HCT116 (cell line): ENCODE measurements around the gene GALNT15. TPM values are rescaled to one million over a fixed set of nuclear protein-coding genes. Genes with fewer than 3 reads are reported as not detected.

ENCODE experiments used
- ATAC-seq: fragments of 200-7000 bp; cut with Tn5 transposase; 2 replicates; pipeline ENCODE4 v1.9.1; 2020; ENCODE audit warnings: mild to moderate bottlenecking, moderate library complexity
- BruUV-seq: library from RNA; stranded (reverse); fragments of 400-500 nt; replicated peaks from 2 replicates; lab custom pipeline; 2021; lab: Mats Ljungman, UMichigan
- CTCF ChIA-PET: fragments of 300-600 bp; sonication (Branson Sonifier 250); formaldehyde crosslinking; loops from one replicate; lab custom pipeline; 2021; ENCODE audit warnings: antibody characterized with exemption; lab: Charles Lee
- POLR2A ChIA-PET: fragments of 300-600, 350-600 bp; sonication (Branson Sonifier 250); formaldehyde crosslinking; loops from one replicate; lab custom pipeline; 2021; ENCODE audit warnings: antibody characterized with exemption; lab: Charles Lee
- RAD21 ChIA-PET, 2 experiments: fragments of 300-600 bp; sonication (Branson Sonifier 250); formaldehyde crosslinking; loops; one replicate each; lab custom pipeline; 2023; ENCODE audit warnings: low total read pairs in 2 of 2; ENCODE audit not compliant: uncharacterized antibody in 2 of 2, unreplicated experiment in 2 of 2, low non-redundant PET in 1 of 2; lab: Charles Lee
- DNase-seq: peaks from one replicate; pipeline ENCODE4 v3.0.0-alpha.2; 2010; ENCODE audit warnings: low read depth, low spot score
- H2AFZ ChIP-seq: fragments of 200-600 bp; shearing (Covaris generic), sonication (generic); 2 replicates; pipeline ENCODE4 v1.6.1; 2017; ENCODE audit warnings: low read depth, mixed run types, mixed read lengths, antibody characterized with exemption, low read length; ENCODE audit not compliant: poor library complexity, severe bottlenecking
- H3K27ac ChIP-seq: 2 replicates; pipeline ENCODE4 v1.5.1; 2012; ENCODE audit warnings: low read depth, low read length
- H3K27me3 ChIP-seq: fragments of 200-600 bp; sonication (generic); 2 replicates; pipeline ENCODE4 v1.6.1; 2016; ENCODE audit warnings: mixed run types, low read length, mixed read lengths; ENCODE audit not compliant: insufficient read depth
- H3K36me3 ChIP-seq, 2 experiments: fragments of 200-500 bp in 1 of 2; fragments of 200-600 bp in 1 of 2; sonication (Bioruptor generic) in 1 of 2; sonication (generic) in 1 of 2; 2 replicates each; pipeline versions ENCODE4 v1.5.1 to v1.6.1; 2014 to 2016; ENCODE audit warnings: low read length in 2 of 2, inconsistent platforms in 1 of 2, mixed read lengths in 1 of 2, mixed run types in 1 of 2; ENCODE audit not compliant: insufficient read depth in 2 of 2, control insufficient read depth in 1 of 2
- H3K4me1 ChIP-seq, 2 experiments: fragments of 200-600 bp in 1 of 2; sonication (generic) in 1 of 2; 2 replicates each; pipeline versions ENCODE4 v1.5.1 to v1.6.1; 2012 to 2017; ENCODE audit warnings: low read length in 2 of 2, inconsistent platforms in 1 of 2, mild to moderate bottlenecking in 1 of 2, mixed read lengths in 1 of 2, mixed run types in 1 of 2, moderate library complexity in 1 of 2; ENCODE audit not compliant: insufficient read depth in 2 of 2, control insufficient read depth in 1 of 2
- H3K4me2 ChIP-seq: fragments of 200-600 bp; sonication (generic); 2 replicates; pipeline ENCODE4 v1.6.1; 2017; ENCODE audit warnings: mixed run types, low read length, mixed read lengths
- H3K4me3 ChIP-seq, 2 experiments: fragments of 200-600 bp in 1 of 2; sonication (generic) in 1 of 2; replicated peaks in 1 of 2; 2 replicates each; pipeline ENCODE4 v1.5.1; 2011 to 2016; ENCODE audit warnings: low read length in 2 of 2, control low read depth in 1 of 2, low read depth in 1 of 2, mild to moderate bottlenecking in 1 of 2, mixed read lengths in 1 of 2, mixed run types in 1 of 2
- H3K79me2 ChIP-seq: fragments of 200-600 bp; sonication (generic); 2 replicates; pipeline ENCODE4 v1.6.1; 2017; ENCODE audit warnings: mild to moderate bottlenecking, mixed run types, low read length, moderate library complexity, mixed read lengths; ENCODE audit not compliant: insufficient read depth
- H3K9ac ChIP-seq: fragments of 200-600 bp; sonication (generic); 2 replicates; pipeline ENCODE4 v1.6.1; 2016; ENCODE audit warnings: low read length, mixed read lengths
- H3K9me2 ChIP-seq: fragments of 200-600 bp; sonication (generic), shearing (Covaris generic); 2 replicates; pipeline ENCODE4 v1.6.1; 2017; ENCODE audit warnings: mixed run types, mild to moderate bottlenecking, moderate library complexity; ENCODE audit not compliant: insufficient read depth
- H3K9me3 ChIP-seq, 2 experiments: fragments of 200-500 bp in 1 of 2; fragments of 200-600 bp in 1 of 2; sonication (Bioruptor generic) in 1 of 2; sonication (generic) in 1 of 2; 2 replicates each; pipeline ENCODE4 v1.6.1; 2014 to 2017; ENCODE audit warnings: low read length in 2 of 2, mixed read lengths in 2 of 2, inconsistent platforms in 1 of 2, low read depth in 1 of 2, mild to moderate bottlenecking in 1 of 2, mixed run types in 1 of 2, moderate library complexity in 1 of 2; ENCODE audit not compliant: control insufficient read depth in 1 of 2, insufficient read depth in 1 of 2
- H4K20me1 ChIP-seq: fragments of 200-600 bp; sonication (generic), shearing (Covaris generic); 2 replicates; pipeline ENCODE4 v1.6.1; 2017; ENCODE audit warnings: mixed run types, mild to moderate bottlenecking, moderate library complexity; ENCODE audit not compliant: insufficient read depth
- CBX3 ChIP-seq: IDR thresholded peaks from 2 replicates; pipeline ENCODE4 v1.6.1; 2012; ENCODE audit warnings: low read depth
- CEBPB ChIP-seq: IDR thresholded peaks from 2 replicates; pipeline ENCODE4 v1.6.1; 2012; ENCODE audit warnings: low read depth
- EGR1 ChIP-seq: IDR thresholded peaks from 2 replicates; pipeline ENCODE4 v1.6.1; 2012; ENCODE audit warnings: low read depth
- ELF1 ChIP-seq: IDR thresholded peaks from 2 replicates; pipeline ENCODE4 v1.6.1; 2012; ENCODE audit warnings: low read depth, borderline replicate concordance
- EZH2 ChIP-seq: fragments of 200-600 bp; sonication (generic); IDR thresholded peaks from 2 replicates; pipeline ENCODE4 v1.6.1; 2017; ENCODE audit warnings: antibody characterized with exemption, mixed run types
- FOSL1 ChIP-seq: IDR thresholded peaks from 2 replicates; pipeline ENCODE4 v1.6.1; 2012; ENCODE audit warnings: low read depth
- JUND ChIP-seq: IDR thresholded peaks from 2 replicates; pipeline ENCODE4 v1.6.1; 2012
- POLR2AphosphoS5 ChIP-seq: IDR thresholded peaks from 2 replicates; pipeline ENCODE4 v1.6.1; 2011; ENCODE audit warnings: mild to moderate bottlenecking, low read depth, low read length, moderate library complexity
- RAD21 ChIP-seq: IDR thresholded peaks from 2 replicates; pipeline ENCODE4 v1.6.1; 2012; ENCODE audit warnings: low read depth, mild to moderate bottlenecking
- SIN3A ChIP-seq: IDR thresholded peaks from 2 replicates; pipeline ENCODE4 v1.6.1; 2012; ENCODE audit warnings: low read depth
- intact Hi-C: fragments of 100-400 bp; cut with micrococcal nuclease; formaldehyde crosslinking; loops from 2 replicates; pipeline ENCODE4 v1.10.0; 2022
- total RNA-seq: library from RNA; stranded (reverse); gene quantifications from one replicate; pipeline ENCODE4 v1.2.1, GENCODE V29; 2021; ENCODE audit not compliant: unreplicated experiment
- TF ChIP-seq, protein P1 (sequence below), 3 experiments: fragments of 200-600 bp in 1 of 3; sonication (generic) in 1 of 3; IDR thresholded peaks in 2 of 3; conservative IDR thresholded peaks in 1 of 3; 2 replicates each; pipeline ENCODE4 v1.5.1; 2012 to 2017; ENCODE audit warnings: low read depth in 2 of 3, low read length in 2 of 3, antibody characterized with exemption in 1 of 3, borderline replicate concordance in 1 of 3, control low read depth in 1 of 3, mild to moderate bottlenecking in 1 of 3, mixed read lengths in 1 of 3, mixed run types in 1 of 3, moderate library complexity in 1 of 3; ENCODE audit not compliant: insufficient read depth in 1 of 3
- TF ChIP-seq, protein P2 (sequence below): IDR thresholded peaks from 2 replicates; pipeline ENCODE4 v1.6.1; 2011; ENCODE audit warnings: mild to moderate bottlenecking, low read length, moderate library complexity; ENCODE audit not compliant: insufficient replicate concordance; ENCODE audit errors: extremely low read depth
- TF ChIP-seq, protein P3 (sequence below): IDR thresholded peaks from 2 replicates; pipeline ENCODE4 v1.6.1; 2012; ENCODE audit warnings: low read depth
- TF ChIP-seq, protein P4 (sequence below): IDR thresholded peaks from 2 replicates; pipeline ENCODE4 v1.6.1; 2012

Gene GALNT15
- total RNA-seq, 1 experiment from 2014 or later = 0.05 TPM

DNA sequence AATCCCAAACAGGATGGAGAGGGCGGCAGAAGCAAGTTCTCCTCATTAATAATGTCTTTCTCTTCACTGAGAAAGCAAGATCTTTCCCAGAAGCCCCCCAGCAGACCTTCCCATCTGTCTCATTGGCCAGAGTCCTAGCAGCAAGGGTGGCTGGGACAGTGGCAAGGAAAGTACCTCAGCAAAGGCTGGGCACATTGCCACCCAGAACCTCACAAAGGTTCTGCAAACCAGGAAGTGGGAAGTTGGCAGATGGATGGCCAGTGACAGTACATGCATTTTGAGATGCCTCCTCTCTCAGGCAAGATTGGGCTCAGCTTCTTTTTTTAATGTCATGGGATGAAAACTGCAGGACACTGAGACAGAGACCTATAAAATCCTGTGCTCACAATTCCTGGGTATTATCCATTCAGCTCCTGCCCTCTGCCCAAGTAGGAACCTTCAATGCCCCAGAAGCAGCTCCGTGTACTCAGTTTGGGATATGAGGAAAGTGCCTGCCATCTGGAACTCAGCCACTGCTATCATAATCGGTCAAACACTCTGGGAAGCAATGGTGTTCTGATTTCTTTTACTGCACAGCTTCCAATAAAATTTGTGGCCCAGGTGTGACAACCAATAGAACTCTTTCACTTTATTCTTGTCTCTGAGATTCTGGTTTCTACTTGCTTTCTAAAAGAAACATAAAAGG lies 64.7 kb downstream of the GALNT15 start:
- Histone ChIP-seq H3K9me3 (no peaks in the 10 kb centered on the region), H3K27me3 (no peaks in the 10 kb centered on the region), H3K9ac (no peak overlapping the region), H3K4me2 (no peak overlapping the region), H3K9me2 (no peaks in the 10 kb centered on the region), H3K36me3 (no peaks in the 10 kb centered on the region), H3K4me1 (peaks cover 0 to 16% of the 10 kb centered on the region in 2 experiments; a peak in 2 of 4 replicates), H2AFZ (no peak overlapping the region), H4K20me1 (no peaks in the 10 kb centered on the region), H3K4me3 (no peak overlapping the region), H3K27ac (no peak overlapping the region), H3K79me2 (no peaks in the 10 kb centered on the region)
- TF ChIP-seq CBX3 = no peak
- TF ChIP-seq, protein P1, sequence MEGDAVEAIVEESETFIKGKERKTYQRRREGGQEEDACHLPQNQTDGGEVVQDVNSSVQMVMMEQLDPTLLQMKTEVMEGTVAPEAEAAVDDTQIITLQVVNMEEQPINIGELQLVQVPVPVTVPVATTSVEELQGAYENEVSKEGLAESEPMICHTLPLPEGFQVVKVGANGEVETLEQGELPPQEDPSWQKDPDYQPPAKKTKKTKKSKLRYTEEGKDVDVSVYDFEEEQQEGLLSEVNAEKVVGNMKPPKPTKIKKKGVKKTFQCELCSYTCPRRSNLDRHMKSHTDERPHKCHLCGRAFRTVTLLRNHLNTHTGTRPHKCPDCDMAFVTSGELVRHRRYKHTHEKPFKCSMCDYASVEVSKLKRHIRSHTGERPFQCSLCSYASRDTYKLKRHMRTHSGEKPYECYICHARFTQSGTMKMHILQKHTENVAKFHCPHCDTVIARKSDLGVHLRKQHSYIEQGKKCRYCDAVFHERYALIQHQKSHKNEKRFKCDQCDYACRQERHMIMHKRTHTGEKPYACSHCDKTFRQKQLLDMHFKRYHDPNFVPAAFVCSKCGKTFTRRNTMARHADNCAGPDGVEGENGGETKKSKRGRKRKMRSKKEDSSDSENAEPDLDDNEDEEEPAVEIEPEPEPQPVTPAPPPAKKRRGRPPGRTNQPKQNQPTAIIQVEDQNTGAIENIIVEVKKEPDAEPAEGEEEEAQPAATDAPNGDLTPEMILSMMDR (IDR thresholded peaks at IDR 0.05 in 2 of 3, conservative IDR thresholded peaks at IDR 0.05 in 1 of 3; ENCODE audit: borderline replicate concordance in 1 of 3, insufficient read depth in 1 of 3, low read depth in 2 of 3, low read length in 2 of 3) = no peak
- no peak for TF ChIP-seq JUND
- no peak for TF ChIP-seq CEBPB
- TF ChIP-seq, protein P2, sequence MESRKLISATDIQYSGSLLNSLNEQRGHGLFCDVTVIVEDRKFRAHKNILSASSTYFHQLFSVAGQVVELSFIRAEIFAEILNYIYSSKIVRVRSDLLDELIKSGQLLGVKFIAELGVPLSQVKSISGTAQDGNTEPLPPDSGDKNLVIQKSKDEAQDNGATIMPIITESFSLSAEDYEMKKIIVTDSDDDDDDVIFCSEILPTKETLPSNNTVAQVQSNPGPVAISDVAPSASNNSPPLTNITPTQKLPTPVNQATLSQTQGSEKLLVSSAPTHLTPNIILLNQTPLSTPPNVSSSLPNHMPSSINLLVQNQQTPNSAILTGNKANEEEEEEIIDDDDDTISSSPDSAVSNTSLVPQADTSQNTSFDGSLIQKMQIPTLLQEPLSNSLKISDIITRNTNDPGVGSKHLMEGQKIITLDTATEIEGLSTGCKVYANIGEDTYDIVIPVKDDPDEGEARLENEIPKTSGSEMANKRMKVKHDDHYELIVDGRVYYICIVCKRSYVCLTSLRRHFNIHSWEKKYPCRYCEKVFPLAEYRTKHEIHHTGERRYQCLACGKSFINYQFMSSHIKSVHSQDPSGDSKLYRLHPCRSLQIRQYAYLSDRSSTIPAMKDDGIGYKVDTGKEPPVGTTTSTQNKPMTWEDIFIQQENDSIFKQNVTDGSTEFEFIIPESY = no peak
- TF ChIP-seq EGR1 = no peak
- TF ChIP-seq SIN3A = no peak
- no peak for TF ChIP-seq RAD21
- no peak for TF ChIP-seq FOSL1
- TF ChIP-seq EZH2 = no peak
- TF ChIP-seq, protein P3, sequence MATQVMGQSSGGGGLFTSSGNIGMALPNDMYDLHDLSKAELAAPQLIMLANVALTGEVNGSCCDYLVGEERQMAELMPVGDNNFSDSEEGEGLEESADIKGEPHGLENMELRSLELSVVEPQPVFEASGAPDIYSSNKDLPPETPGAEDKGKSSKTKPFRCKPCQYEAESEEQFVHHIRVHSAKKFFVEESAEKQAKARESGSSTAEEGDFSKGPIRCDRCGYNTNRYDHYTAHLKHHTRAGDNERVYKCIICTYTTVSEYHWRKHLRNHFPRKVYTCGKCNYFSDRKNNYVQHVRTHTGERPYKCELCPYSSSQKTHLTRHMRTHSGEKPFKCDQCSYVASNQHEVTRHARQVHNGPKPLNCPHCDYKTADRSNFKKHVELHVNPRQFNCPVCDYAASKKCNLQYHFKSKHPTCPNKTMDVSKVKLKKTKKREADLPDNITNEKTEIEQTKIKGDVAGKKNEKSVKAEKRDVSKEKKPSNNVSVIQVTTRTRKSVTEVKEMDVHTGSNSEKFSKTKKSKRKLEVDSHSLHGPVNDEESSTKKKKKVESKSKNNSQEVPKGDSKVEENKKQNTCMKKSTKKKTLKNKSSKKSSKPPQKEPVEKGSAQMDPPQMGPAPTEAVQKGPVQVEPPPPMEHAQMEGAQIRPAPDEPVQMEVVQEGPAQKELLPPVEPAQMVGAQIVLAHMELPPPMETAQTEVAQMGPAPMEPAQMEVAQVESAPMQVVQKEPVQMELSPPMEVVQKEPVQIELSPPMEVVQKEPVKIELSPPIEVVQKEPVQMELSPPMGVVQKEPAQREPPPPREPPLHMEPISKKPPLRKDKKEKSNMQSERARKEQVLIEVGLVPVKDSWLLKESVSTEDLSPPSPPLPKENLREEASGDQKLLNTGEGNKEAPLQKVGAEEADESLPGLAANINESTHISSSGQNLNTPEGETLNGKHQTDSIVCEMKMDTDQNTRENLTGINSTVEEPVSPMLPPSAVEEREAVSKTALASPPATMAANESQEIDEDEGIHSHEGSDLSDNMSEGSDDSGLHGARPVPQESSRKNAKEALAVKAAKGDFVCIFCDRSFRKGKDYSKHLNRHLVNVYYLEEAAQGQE = no peak
- TF ChIP-seq, protein P4, sequence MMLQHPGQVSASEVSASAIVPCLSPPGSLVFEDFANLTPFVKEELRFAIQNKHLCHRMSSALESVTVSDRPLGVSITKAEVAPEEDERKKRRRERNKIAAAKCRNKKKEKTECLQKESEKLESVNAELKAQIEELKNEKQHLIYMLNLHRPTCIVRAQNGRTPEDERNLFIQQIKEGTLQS = no peak
- TF ChIP-seq POLR2AphosphoS5 = no peak
- no peak for TF ChIP-seq ELF1
- no peak for ATAC-seq
- no peak for DNase-seq
- intact Hi-C loops = no loop called here
- no TSS peak for BruUV-seq
- ChIA-PET CTCF (no interaction called here), POLR2A (no interaction called here), RAD21 (no interaction called here)
